ENCODE data around the gene ITIH5.
A peak's percentile ranks its signal among the peaks of the same experiment; 100 is the strongest.

The ITIH5 gene

DNA sequence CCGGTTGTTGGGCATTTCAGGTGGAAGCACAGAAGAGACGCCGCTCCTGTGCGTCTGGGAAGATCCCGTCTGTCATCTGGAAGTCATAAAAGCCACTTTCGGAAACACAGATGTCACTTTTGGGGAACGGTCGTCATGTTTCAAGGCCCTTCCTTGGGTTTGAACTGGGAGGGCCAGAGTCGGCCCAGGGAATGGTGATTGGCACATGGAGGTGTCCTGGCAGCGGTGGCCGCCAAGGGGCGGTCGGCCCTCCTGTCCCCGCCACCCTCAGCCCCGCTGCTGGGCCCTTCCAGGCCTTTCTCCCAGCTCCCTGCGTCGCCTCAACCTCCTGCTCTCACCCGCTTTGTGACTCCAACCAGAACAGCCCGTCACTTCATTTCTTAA is 140.8 kb downstream of the ITIH5 start:
- no peak for DNase-seq (ENCODE audit: low read depth)
- TF ChIP-seq, protein P1, sequence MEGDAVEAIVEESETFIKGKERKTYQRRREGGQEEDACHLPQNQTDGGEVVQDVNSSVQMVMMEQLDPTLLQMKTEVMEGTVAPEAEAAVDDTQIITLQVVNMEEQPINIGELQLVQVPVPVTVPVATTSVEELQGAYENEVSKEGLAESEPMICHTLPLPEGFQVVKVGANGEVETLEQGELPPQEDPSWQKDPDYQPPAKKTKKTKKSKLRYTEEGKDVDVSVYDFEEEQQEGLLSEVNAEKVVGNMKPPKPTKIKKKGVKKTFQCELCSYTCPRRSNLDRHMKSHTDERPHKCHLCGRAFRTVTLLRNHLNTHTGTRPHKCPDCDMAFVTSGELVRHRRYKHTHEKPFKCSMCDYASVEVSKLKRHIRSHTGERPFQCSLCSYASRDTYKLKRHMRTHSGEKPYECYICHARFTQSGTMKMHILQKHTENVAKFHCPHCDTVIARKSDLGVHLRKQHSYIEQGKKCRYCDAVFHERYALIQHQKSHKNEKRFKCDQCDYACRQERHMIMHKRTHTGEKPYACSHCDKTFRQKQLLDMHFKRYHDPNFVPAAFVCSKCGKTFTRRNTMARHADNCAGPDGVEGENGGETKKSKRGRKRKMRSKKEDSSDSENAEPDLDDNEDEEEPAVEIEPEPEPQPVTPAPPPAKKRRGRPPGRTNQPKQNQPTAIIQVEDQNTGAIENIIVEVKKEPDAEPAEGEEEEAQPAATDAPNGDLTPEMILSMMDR (IDR thresholded peaks at IDR 0.05; ENCODE audit: insufficient read depth, low read depth, low read length, missing control alignments), result no peak

DNA sequence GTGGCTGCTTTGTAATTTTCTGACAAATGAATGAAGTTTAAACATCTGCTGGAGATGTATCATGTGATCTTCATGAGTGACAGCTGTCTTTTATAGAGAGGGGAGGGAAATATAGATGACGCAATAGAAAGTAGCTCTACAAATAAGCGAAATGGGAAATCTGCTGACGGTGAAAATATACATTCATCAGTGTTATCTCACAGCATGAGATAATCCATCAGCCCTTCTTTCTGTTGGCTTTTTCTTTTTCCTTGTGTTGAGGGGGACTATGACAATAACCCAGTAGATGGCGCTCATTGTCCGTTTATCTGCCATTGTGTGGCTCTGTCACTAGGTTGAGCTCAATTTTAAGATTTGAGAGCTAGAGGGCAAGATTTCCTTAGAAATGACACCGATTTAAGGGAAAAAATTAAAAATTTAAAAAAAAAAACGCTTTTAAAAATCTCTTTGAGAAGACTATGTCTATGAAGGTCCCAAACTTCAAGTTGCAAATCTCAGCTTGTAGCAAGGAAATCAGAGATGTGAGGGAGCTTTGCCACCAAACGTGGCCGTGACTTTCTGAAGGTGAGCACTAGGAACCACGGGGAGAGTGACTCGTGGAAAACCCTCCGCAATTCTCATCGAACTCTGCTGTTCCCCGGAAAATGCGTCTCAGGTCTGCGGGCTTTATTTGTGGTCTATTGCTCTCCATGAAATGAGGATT is 141.3 kb downstream of the ITIH5 start:
- DNase-seq (ENCODE audit: low read depth), result peak; percentile 59
- TF ChIP-seq, protein P1 (IDR thresholded peaks at IDR 0.05; ENCODE audit: insufficient read depth, low read depth, low read length, missing control alignments), result peak; percentile 71
- H3K4me3 ChIP-seq (ENCODE audit: low read length), result no peak overlapping the region

More for the DNA sequence above, 140.8 kb downstream of the ITIH5 start:
- no peak overlapping the region for H3K4me3 ChIP-seq (ENCODE audit: low read length)

DNA sequence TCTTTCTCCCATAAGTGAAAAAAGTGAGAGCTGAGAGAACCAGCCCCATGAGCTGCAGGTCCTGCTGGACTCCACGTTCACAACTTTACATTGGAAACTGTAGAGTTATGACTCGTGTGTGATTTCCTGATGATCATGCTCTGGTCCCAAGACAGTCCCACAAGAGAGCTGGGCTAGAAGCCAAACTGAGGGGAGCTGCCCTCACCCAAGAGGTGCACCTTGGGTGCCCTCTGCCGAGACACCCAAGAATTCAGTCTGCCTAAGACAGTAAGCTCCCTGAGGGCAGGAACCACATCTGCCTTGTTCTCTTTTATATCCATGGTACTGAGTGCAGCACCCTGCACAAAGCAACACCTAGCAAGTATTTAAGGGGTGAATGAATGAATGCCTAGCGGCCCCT is 143.1 kb downstream of the ITIH5 start:
- DNase-seq (ENCODE audit: low read depth), result no peak
- H3K4me3 ChIP-seq (ENCODE audit: low read length), result no peak overlapping the region
- TF ChIP-seq, protein P1 (IDR thresholded peaks at IDR 0.05; ENCODE audit: insufficient read depth, low read depth, low read length, missing control alignments), result no peak

- H3K4me3 ChIP-seq (ENCODE audit: low read length), result no peak overlapping the region
- no peak for DNase-seq (ENCODE audit: low read depth)
- TF ChIP-seq, protein P1 (IDR thresholded peaks at IDR 0.05; ENCODE audit: insufficient read depth, low read depth, low read length, missing control alignments), result no peak
Measured at GRCh38 chr10:7520507-7521485, 146.0 kb downstream of the ITIH5 start.

DNA sequence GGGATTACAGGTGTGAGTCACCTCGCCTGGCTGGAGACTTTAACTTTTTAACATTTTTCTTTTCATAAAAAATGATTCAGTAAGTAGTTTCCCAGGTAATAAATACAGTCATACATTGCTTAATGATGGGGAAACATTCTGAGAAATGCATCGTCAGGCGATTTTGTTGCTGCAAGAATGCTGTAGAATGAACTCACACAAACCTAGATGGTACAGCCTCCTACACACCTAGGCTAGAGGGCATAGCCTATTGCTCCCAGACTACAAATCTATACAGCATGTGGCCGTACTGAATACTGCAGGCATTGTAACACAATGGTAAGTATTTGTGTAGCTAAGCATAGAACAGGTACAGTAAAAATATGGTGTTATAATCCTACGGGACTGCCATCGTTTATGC is 147.4 kb downstream of the ITIH5 start:
- H3K4me3 ChIP-seq (ENCODE audit: low read length), result no peak overlapping the region
- peak; percentile 30 for DNase-seq (ENCODE audit: low read depth)
- TF ChIP-seq, protein P1 (IDR thresholded peaks at IDR 0.05; ENCODE audit: insufficient read depth, low read depth, low read length, missing control alignments), result no peak

- TF ChIP-seq, protein P1 (IDR thresholded peaks at IDR 0.05; ENCODE audit: insufficient read depth, low read depth, low read length, missing control alignments), result no peak
- H3K4me3 ChIP-seq (ENCODE audit: low read length), result no peak overlapping the region
- no peak for DNase-seq (ENCODE audit: low read depth)
Measured at GRCh38 chr10:7518693-7519092, 148.1 kb downstream of the ITIH5 start.

All from epithelial cell of esophagus (primary cell).